Gastroesophageal sphincter (tissue), 4 donors: ENCODE measurements around the gene ZBTB24. TPM values are rescaled to one million over a fixed set of nuclear protein-coding genes. Genes with fewer than 3 reads are reported as not detected.

Experiments
- ATAC-seq: fragments of 150-250 bp; one replicate; pipeline ENCODE4 v1.9.1; 2016; ENCODE audit warnings: mild to moderate bottlenecking, moderate library complexity
- H3K27ac ChIP-seq, 4 donors: fragments of 200-600 bp; sonication (generic) in 3 of 4; 1 replicate in 3 of 4; 2 replicates in 1 of 4; pipeline ENCODE4 v1.5.1; 2016 to 2019
- H3K27me3 ChIP-seq: fragments of 200-600 bp; sonication (generic); one replicate; pipeline ENCODE4 v1.5.1; 2019
- H3K36me3 ChIP-seq, 2 donors: fragments of 200-600 bp; sonication (generic); one replicate each; pipeline ENCODE4 v1.5.1; 2019; ENCODE audit warnings: control low read depth in 1 of 2
- H3K4me1 ChIP-seq, 3 donors: fragments of 200-600 bp; sonication (generic); 1 replicate in 2 of 3; 2 replicates in 1 of 3; pipeline ENCODE4 v1.5.1; 2016 to 2019; ENCODE audit warnings: control low read depth in 2 of 3
- H3K4me3 ChIP-seq, 2 donors: fragments of 200-600 bp; sonication (generic); one replicate each; pipeline ENCODE4 v1.5.1; 2019; ENCODE audit warnings: mild to moderate bottlenecking in 1 of 2, moderate library complexity in 1 of 2
- H3K9me3 ChIP-seq, 3 donors: fragments of 200-600 bp; sonication (generic); one replicate each; pipeline ENCODE4 v1.5.1; 2017 to 2019; ENCODE audit warnings: control low read depth in 2 of 3
- CTCF ChIP-seq, 4 experiments: fragments of 200-600 bp in 2 of 4; fragments of 450-650 bp in 2 of 4; sonication (generic) in 1 of 4; IDR thresholded peaks; one replicate each; pipeline ENCODE4 v1.5.1; 2017 to 2019; ENCODE audit warnings: antibody characterized with exemption in 4 of 4, mild to moderate bottlenecking in 2 of 4, moderate library complexity in 2 of 4
- EP300 ChIP-seq: sonication (generic); formaldehyde crosslinking; IDR thresholded peaks from one replicate; pipeline ENCODE4 v1.6.1; 2017; ENCODE audit warnings: antibody characterized with exemption, mild to moderate bottlenecking
- POLR2A ChIP-seq, 2 donors: fragments of 450-650 bp; IDR thresholded peaks; one replicate each; pipeline ENCODE4 v1.6.1; 2017; ENCODE audit warnings: antibody characterized with exemption in 2 of 2, mild to moderate bottlenecking in 2 of 2, moderate library complexity in 1 of 2
- POLR2AphosphoS5 ChIP-seq: sonication (generic); formaldehyde crosslinking; IDR thresholded peaks from one replicate; pipeline ENCODE4 v1.6.1; 2017; ENCODE audit warnings: antibody characterized with exemption
- WGBS, 2 donors: methylation state at CpG; one replicate each; pipeline ENCODE4 v1.1.5; 2018; ENCODE audit warnings: low coverage in 1 of 2; 5-methylcytosine and 5-hydroxymethylcytosine counted together
- total RNA-seq, 4 donors: library from RNA; depleted of rRNA; stranded (reverse); fragments of >200 nt; gene quantifications; one replicate each; pipeline ENCODE4 v1.1.0, GENCODE V29; 2016

The ZBTB24 gene
- total RNA-seq, 4 donors from 2014 or later = 6.2 to 8.9 (median 7.0) TPM

- H3K27ac ChIP-seq = no peak overlapping the region
- no peak for TF ChIP-seq EP300
- TF ChIP-seq CTCF (IDR thresholded peaks at IDR 0.05) = no peak
- TF ChIP-seq POLR2A (IDR thresholded peaks at IDR 0.05) = no peak
- no peak for TF ChIP-seq POLR2AphosphoS5
- no peaks in the 10 kb centered on the region for H3K36me3 ChIP-seq
- H3K27me3 ChIP-seq = no peaks in the 10 kb centered on the region
- no peaks in the 10 kb centered on the region for H3K4me1 ChIP-seq
- WGBS, 2 donors = 90 to 100% methylated on average over 1 of the region's 1 CpG
- no peak overlapping the region for H3K4me3 ChIP-seq
- no peak for ATAC-seq
- H3K9me3 ChIP-seq = no peaks in the 10 kb centered on the region
Observed at GRCh38 chr6:109510358-109510757, 27.3 kb upstream of the ZBTB24 start.

- Histone ChIP-seq H3K4me3 (no peak overlapping the region), H3K27ac (no peak overlapping the region), H3K27me3 (no peaks in the 10 kb centered on the region), H3K9me3 (no peaks in the 10 kb centered on the region), H3K4me1 (no peaks in the 10 kb centered on the region), H3K36me3 (no peaks in the 10 kb centered on the region)
- WGBS, 2 donors = 64 to 80% methylated on average over 1 to 4 of the region's 4 CpGs
- no peak for ATAC-seq
- TF ChIP-seq CTCF (IDR thresholded peaks at IDR 0.05) (no peak), POLR2A (IDR thresholded peaks at IDR 0.05) (no peak), EP300 (no peak), POLR2AphosphoS5 (no peak)
Observed at GRCh38 chr6:109508166-109508860, 25.3 kb upstream of the ZBTB24 start.

- TF ChIP-seq POLR2A (IDR thresholded peaks at IDR 0.05) (no peak), CTCF (IDR thresholded peaks at IDR 0.05) (no peak), POLR2AphosphoS5 (no peak), EP300 (no peak)
Observed at GRCh38 chr6:109507490-109508072, 24.6 kb upstream of the ZBTB24 start.

GRCh38 chr6:109506841-109507240 is 23.8 kb upstream of the ZBTB24 start:
- Histone ChIP-seq H3K27ac (no peak overlapping the region), H3K27me3 (no peaks in the 10 kb centered on the region), H3K9me3 (no peaks in the 10 kb centered on the region), H3K4me1 (no peaks in the 10 kb centered on the region), H3K4me3 (no peak overlapping the region), H3K36me3 (no peaks in the 10 kb centered on the region)
- 77 to 84% methylated on average over 2 of the region's 2 CpGs for WGBS, 2 donors
- TF ChIP-seq POLR2A (IDR thresholded peaks at IDR 0.05) (no peak), POLR2AphosphoS5 (no peak), CTCF (IDR thresholded peaks at IDR 0.05) (no peak), EP300 (no peak)
- no peak for ATAC-seq

More at GRCh38 chr6:109507490-109508072, 24.6 kb upstream of the ZBTB24 start:
- Histone ChIP-seq H3K4me1 (no peaks in the 10 kb centered on the region), H3K9me3 (no peaks in the 10 kb centered on the region), H3K27me3 (no peaks in the 10 kb centered on the region), H3K36me3 (no peaks in the 10 kb centered on the region), H3K27ac (no peak overlapping the region), H3K4me3 (no peak overlapping the region)
- WGBS, 2 donors = 58 to 71% methylated on average over 3 to 4 of the region's 4 CpGs
- ATAC-seq = no peak

- no peaks in the 10 kb centered on the region for H3K9me3 ChIP-seq
- TF ChIP-seq CTCF (IDR thresholded peaks at IDR 0.05) = no peak
- TF ChIP-seq EP300 = no peak
- no peak for TF ChIP-seq POLR2A (IDR thresholded peaks at IDR 0.05)
- TF ChIP-seq POLR2AphosphoS5 = no peak
- no peak overlapping the region for H3K4me3 ChIP-seq
- no peaks in the 10 kb centered on the region for H3K4me1 ChIP-seq
- 86 to 88% methylated on average over 2 of the region's 2 CpGs for WGBS, 2 donors
- H3K27ac ChIP-seq = no peak overlapping the region
- H3K27me3 ChIP-seq = no peaks in the 10 kb centered on the region
- ATAC-seq = no peak
- no peaks in the 10 kb centered on the region for H3K36me3 ChIP-seq
Observed at GRCh38 chr6:109506314-109506713, 23.3 kb upstream of the ZBTB24 start.
